Measurements from ENCODE around the gene TEX54.
A peak's percentile ranks its signal among the peaks of the same experiment; 100 is the strongest.

Gene TEX54

GRCh38 chr11:62831520-62832335 lies 913 bp downstream of the TEX54 start, which contains the start of gene STX5:
Gene STX5, minus strand, starts transcription at chr11:62832051. Its CDS starts 808 bp downstream, at chr11:62831243.
- TF ChIP-seq SIN3A (IDR thresholded peaks at IDR 0.05; ENCODE audit: borderline replicate concordance, insufficient read depth, low read length), result peak; percentile 85; the same call in 1 of the 2 replicates
- TF ChIP-seq POLR2AphosphoS5 (IDR thresholded peaks at IDR 0.05; ENCODE audit: low read depth, low read length), result peak; percentile 98
- peak; percentile 67 for TF ChIP-seq FOXP2 (optimal IDR thresholded peaks at IDR 0.05; ENCODE audit: borderline replicate concordance, extremely low read depth, extremely low read length, insufficient read depth)
- TF ChIP-seq REST (IDR thresholded peaks at IDR 0.05; ENCODE audit: insufficient read depth in 1 of 2, low read depth in 2 of 2, low read length in 2 of 2), result no peak
- peak; percentile 76; the same call in 1 of the 2 replicates for TF ChIP-seq TAF1 (IDR thresholded peaks at IDR 0.05; ENCODE audit: borderline replicate concordance, insufficient read depth, low read length)

GRCh38 chr11:62830904-62831519 lies 1.6 kb downstream of the TEX54 start:
- TF ChIP-seq TAF1 (IDR thresholded peaks at IDR 0.05; ENCODE audit: borderline replicate concordance, insufficient read depth, low read length) (no peak), SIN3A (IDR thresholded peaks at IDR 0.05; ENCODE audit: borderline replicate concordance, insufficient read depth, low read length) (no peak), FOXP2 (optimal IDR thresholded peaks at IDR 0.05; ENCODE audit: borderline replicate concordance, extremely low read depth, extremely low read length, insufficient read depth) (no peak), REST (IDR thresholded peaks at IDR 0.05; ENCODE audit: insufficient read depth in 1 of 2, low read depth in 2 of 2, low read length in 2 of 2) (no peak), POLR2AphosphoS5 (IDR thresholded peaks at IDR 0.05; ENCODE audit: low read depth, low read length) (no peak)

- no peak for TF ChIP-seq TAF1 (IDR thresholded peaks at IDR 0.05; ENCODE audit: borderline replicate concordance, insufficient read depth, low read length)
- TF ChIP-seq SIN3A (IDR thresholded peaks at IDR 0.05; ENCODE audit: borderline replicate concordance, insufficient read depth, low read length), result no peak
- no peak for TF ChIP-seq FOXP2 (optimal IDR thresholded peaks at IDR 0.05; ENCODE audit: borderline replicate concordance, extremely low read depth, extremely low read length, insufficient read depth)
- no peak for TF ChIP-seq POLR2AphosphoS5 (IDR thresholded peaks at IDR 0.05; ENCODE audit: low read depth, low read length)
- TF ChIP-seq REST (IDR thresholded peaks at IDR 0.05; ENCODE audit: insufficient read depth in 1 of 2, low read depth in 2 of 2, low read length in 2 of 2), result no peak
These were observed 9.0 kb downstream of the TEX54 start for GRCh38 chr11:62823677-62824076.

- TF ChIP-seq FOXP2 (optimal IDR thresholded peaks at IDR 0.05; ENCODE audit: borderline replicate concordance, extremely low read depth, extremely low read length, insufficient read depth) (no peak), REST (IDR thresholded peaks at IDR 0.05; ENCODE audit: insufficient read depth in 1 of 2, low read depth in 2 of 2, low read length in 2 of 2) (no peak), POLR2AphosphoS5 (IDR thresholded peaks at IDR 0.05; ENCODE audit: low read depth, low read length) (no peak), SIN3A (IDR thresholded peaks at IDR 0.05; ENCODE audit: borderline replicate concordance, insufficient read depth, low read length) (no peak), TAF1 (IDR thresholded peaks at IDR 0.05; ENCODE audit: borderline replicate concordance, insufficient read depth, low read length) (no peak)
These were observed 15.5 kb downstream of the TEX54 start for GRCh38 chr11:62817129-62817528.

Measured in PFSK-1 (cell line).